ENCODE results near the gene SIRT5. TPM values are rescaled to one million over a fixed set of nuclear protein-coding genes. Genes with fewer than 3 reads are reported as not detected.
A peak's percentile ranks its signal among the peaks of the same experiment; 100 is the strongest.

SIRT5 gene
- polyA plus RNA-seq, 3 donors, result 15.5 to 19.9 (median 18.8) TPM

GRCh38 chr6:13550656-13551055 lies 23.7 kb upstream of the SIRT5 start:
- DNase-seq (ENCODE audit: low read depth in 3 of 3, low spot score in 2 of 3), result no peak

GRCh38 chr6:13553646-13554045 lies 20.8 kb upstream of the SIRT5 start:
- DNase-seq (ENCODE audit: low read depth in 3 of 3, low spot score in 2 of 3), result no peak

- DNase-seq (ENCODE audit: low read depth in 3 of 3, low spot score in 2 of 3), result no peak
Measured at GRCh38 chr6:13554929-13555333, 19.5 kb upstream of the SIRT5 start.

DNA sequence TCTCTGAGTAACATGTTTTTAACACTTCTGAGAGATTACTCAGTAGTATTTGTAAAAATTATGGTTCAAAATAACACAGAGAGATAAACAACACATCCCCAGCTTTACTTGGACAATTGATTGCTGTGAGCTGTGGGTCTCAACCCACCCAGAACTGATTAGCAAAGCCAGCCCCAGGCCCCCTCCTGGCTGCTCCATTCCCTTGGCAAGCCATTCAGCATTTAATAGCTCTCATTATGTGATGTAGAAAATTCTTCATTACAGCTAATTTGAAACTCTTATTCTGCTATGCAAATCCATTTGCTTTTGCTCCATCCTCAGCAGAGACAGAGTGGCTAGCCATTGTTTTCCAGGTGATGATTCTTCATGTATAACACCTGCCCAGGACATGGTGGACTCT lies 16.6 kb upstream of the SIRT5 start:
- DNase-seq (ENCODE audit: low read depth in 3 of 3, low spot score in 2 of 3), result no peak

DNA sequence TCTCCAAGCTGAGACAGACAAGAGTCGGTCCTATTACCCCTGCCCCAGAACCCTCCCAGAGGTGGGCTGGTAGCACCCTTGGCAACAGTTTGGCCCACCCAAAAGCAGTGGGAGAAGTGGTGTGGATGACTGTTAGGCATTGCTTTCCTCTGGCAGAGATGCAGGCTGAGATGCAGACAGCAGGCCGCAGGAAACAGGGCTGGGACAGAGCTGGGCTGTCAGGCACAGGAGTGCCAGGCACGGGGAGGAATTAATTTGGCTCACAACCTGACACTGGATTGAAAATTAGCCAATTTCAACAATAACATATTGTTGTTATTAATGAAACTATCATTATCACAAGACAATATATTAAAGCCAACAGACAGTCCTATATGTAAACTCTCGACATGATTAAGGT lies 15.7 kb upstream of the SIRT5 start:
- no peak for DNase-seq (ENCODE audit: low read depth in 3 of 3, low spot score in 2 of 3)

DNA sequence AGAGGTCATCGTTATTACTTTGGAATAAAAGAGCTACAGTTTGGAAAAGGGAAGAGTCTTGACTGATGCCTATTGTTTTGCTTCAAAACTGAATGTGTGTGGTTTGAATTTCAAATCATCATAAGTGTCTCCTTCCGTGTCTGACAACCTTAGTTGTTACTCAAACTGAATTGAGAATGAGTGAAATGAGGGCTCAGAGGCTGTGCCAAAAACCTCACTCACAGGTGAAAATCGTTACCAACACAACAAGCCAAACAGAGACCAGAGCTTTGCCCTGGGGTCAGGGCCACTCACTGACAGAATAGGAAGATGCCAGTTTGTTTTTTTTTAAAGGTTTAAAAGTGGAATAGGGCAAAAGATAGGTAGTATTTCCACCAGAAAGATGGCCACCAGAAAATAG lies 15.2 kb upstream of the SIRT5 start:
- DNase-seq (ENCODE audit: low read depth in 3 of 3, low spot score in 2 of 3), result no peak

DNA sequence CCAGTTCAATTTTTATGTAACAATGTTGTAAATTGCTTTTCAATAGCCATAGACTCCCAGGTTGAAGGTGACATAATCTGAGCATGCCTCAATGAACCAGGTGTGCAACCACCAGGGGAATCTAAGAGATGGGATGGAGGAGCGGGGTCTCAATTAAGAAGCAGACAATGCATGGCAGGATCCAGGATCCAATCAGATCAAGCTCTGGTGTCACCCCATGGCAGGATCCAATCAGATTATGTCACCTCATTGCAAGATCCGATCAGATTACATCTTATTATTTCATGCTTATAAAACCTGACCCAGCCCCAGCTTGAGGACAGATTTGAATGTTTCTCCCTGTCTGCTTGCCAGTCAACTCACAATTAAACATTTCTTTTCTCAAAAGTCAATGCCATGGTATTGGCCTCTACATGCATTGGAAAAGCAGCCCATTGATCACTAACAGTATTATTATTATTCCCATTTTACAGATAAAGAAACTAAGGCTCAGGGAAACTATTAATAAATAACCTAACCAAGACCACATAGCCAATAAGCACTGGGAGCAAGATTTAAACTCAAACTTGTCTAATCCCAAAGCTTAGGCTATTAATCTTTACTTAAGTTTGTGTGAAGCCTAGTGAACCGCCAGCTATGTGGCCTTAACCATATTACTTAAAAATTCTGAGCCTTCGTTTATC lies 14.3 kb upstream of the SIRT5 start:
- DNase-seq (ENCODE audit: low read depth in 3 of 3, low spot score in 2 of 3), result no peak

DNA sequence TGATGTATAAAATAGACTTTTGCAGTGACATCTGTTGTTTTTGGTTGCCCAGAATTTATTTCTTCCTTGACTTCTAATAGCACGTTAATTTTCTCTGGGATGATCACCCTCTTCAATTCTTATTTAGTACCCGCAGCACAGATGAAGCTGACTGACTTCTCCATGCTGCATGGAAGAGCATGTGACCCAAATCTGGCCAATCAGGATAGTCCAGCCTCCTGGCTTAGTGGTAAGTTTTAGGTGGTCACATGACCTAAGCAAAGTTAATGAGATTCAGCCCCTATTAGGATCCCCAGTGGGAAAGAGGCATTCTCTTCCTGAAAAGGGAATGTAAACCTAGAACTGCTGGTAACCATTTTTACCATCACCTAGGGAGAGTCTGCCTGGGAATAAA lies 13.8 kb upstream of the SIRT5 start:
- no peak for DNase-seq (ENCODE audit: low read depth in 3 of 3, low spot score in 2 of 3)

DNA sequence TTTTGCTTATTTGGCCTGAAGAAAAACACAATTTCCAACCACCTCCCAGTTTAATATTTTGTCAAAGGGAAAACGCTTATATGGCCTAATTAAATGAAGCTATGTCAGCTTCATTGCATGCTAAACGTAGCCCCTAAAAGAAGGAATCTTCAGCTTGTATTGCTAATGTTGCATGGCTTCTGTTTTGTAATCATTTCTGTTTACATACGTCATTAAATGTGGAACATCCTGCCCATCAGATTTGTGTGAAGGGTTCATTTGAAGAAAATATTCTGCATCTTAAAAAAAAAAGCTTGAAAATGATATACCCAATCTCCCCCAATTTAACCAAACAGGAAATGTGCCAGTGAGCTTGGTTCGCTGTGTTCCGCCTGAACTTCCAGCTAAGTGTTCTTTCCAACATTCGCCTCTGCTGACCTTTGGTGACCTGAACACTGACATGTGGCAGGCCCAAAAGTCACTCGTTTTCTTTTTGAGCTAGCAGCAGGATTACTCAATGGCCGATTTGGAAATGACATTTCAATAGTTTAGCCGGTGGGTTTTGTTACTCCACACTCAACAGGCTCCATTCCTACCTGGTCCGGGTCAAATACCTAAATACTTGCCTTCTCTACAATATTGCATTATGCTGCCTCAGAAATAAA lies 12.7 kb upstream of the SIRT5 start:
- no peak for DNase-seq (ENCODE audit: low read depth in 3 of 3, low spot score in 2 of 3)

GRCh38 chr6:13563009-13563408 lies 11.4 kb upstream of the SIRT5 start:
- no peak for DNase-seq (ENCODE audit: low read depth in 3 of 3, low spot score in 2 of 3)

- no peak for DNase-seq (ENCODE audit: low read depth in 3 of 3, low spot score in 2 of 3)
Measured at GRCh38 chr6:13565921-13566320, 8.5 kb upstream of the SIRT5 start.

DNA sequence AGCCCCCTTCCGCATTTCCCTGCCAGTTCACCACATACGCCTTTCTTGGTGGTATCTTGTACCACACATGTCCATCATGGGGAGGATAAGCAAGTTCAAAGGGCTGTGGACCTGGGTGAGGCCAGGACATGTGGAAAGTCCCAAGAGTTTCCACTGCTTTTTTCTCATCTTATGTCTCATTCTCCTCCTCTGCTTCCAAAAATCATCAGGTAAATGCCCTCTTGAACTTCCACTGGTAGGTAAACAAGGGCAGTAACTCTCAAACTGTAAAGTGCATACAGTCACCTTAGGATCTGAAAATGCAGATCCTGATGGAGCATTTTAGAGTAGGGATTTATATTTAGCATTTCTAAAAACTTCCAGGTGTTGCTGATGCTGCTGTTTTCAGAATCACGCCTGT lies 7.9 kb upstream of the SIRT5 start:
- DNase-seq (ENCODE audit: low read depth in 3 of 3, low spot score in 2 of 3), result no peak

GRCh38 chr6:13568970-13569369 lies 5.4 kb upstream of the SIRT5 start:
- DNase-seq (ENCODE audit: low read depth in 3 of 3, low spot score in 2 of 3), result no peak

GRCh38 chr6:13572240-13572639 lies 2.2 kb upstream of the SIRT5 start:
- DNase-seq (ENCODE audit: low read depth in 3 of 3, low spot score in 2 of 3), result no peak

- no peak for DNase-seq (ENCODE audit: low read depth in 3 of 3, low spot score in 2 of 3)
Measured at GRCh38 chr6:13572951-13573654, 1.3 kb upstream of the SIRT5 start.

- DNase-seq (ENCODE audit: low read depth in 3 of 3, low spot score in 2 of 3), result peak in 1 of 3 donors; percentile 21
Measured at GRCh38 chr6:13573669-13574110, 711 bp upstream of the SIRT5 start.

DNA sequence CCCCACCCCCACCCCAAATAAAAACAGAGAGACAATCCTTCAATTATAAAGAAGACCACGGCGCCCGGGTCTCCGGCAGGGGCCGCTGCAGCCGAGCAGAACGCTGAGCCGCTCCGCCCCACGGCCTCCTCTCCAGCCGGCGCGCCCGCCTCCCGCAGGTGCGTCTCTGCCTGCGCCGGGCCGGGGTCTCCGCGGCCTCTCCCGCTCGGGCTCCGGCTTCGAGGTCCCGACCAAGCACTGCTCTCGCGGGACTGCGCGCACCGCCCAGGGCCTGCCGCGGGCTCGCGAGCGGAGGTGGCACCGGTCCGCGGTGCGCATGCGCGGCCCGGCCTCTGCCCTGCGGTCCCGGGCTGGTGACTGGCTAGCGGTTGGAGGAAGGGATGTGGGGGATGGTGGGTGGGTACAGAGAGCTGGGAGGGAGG lies 241 bp upstream of the SIRT5 start:
- DNase-seq (ENCODE audit: low read depth in 3 of 3, low spot score in 2 of 3), result peak; percentile 84 to 90 (median 85)

GRCh38 chr6:13575377-13575775 lies 975 bp downstream of the SIRT5 start:
- no peak for DNase-seq (ENCODE audit: low read depth in 3 of 3, low spot score in 2 of 3)

- no peak for DNase-seq (ENCODE audit: low read depth in 3 of 3, low spot score in 2 of 3)
Measured at GRCh38 chr6:13576017-13576416, 1.6 kb downstream of the SIRT5 start.

- DNase-seq (ENCODE audit: low read depth in 3 of 3, low spot score in 2 of 3), result no peak
Measured at GRCh38 chr6:13577926-13578325, 3.5 kb downstream of the SIRT5 start.

DNA sequence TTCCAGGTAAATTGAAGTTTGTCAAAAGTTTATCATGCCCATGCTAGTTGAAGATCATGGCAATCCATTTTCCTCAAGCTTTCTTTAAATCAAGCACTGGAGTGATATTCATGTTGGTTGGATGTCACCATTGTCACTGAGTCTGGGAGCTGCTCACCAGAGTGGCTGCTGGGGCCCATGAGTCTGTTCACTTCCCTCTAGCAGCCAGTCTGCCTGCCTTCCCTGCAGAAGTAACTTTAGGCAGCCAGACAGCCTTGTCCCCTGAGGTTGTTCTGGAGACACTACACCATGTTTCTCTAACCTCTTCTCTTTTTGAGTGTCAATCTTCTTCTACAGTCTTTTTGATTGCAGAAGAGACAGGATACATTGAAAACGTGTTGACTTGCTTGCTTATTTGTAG lies 5.5 kb downstream of the SIRT5 start:
- no peak for DNase-seq (ENCODE audit: low read depth in 3 of 3, low spot score in 2 of 3)

- DNase-seq (ENCODE audit: low read depth in 3 of 3, low spot score in 2 of 3), result no peak
Measured at GRCh38 chr6:13581700-13582229, 7.4 kb downstream of the SIRT5 start.

All from right renal cortex interstitium (tissue), 3 donors.